ENCODE measurements around the gene PIR. TPM values are rescaled to one million over a fixed set of nuclear protein-coding genes. Genes with fewer than 3 reads are reported as not detected.

Gene PIR
- polyA plus RNA-seq, 4 donors = 3.3 to 5.6 (median 4.5) TPM

DNA sequence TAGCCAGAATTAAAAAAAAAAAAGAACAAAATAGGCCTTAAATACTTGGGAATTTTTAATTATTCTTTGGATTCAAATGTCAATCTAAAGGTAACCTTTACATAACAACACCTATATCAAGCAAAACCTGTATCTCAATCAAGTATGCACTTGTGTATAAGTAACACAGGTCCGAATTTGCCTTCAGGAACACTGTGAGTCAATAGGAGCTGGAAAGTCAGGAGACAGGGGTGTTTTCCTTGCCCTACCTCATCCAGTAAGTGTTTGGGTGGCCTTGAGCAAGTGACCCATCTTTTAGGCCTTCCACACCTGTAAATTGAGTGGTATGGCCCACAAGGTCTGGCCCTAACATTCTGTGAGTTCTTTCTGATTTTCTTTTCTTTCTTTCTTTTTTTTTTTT, 68.1 kb downstream of the PIR start:
- DNase-seq (ENCODE audit: low read depth in 4 of 4, low spot score in 2 of 4) = no peak

DNA sequence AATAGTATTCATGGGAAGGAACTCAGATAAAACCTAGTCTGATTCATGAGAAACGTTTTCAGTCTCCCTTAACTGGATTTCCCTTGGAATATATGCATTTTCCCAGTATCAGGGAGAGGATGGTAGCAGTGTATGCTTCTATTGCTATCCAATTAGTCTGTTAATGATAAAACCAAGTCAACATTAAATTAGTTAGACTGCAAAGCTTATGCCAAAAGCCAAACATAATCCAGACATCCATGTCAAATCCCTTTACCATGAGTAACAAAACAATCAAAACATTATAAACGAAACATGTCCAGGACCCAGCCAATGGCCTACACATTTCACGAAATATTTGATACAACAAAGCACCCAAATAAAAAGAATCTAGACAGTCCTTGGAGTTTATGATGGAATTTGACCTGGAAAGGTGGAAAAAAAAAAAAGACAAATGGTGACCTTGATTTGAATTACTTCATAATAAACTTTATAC, 74.4 kb downstream of the PIR start:
- DNase-seq (ENCODE audit: low read depth in 4 of 4, low spot score in 2 of 4) = no peak

DNA sequence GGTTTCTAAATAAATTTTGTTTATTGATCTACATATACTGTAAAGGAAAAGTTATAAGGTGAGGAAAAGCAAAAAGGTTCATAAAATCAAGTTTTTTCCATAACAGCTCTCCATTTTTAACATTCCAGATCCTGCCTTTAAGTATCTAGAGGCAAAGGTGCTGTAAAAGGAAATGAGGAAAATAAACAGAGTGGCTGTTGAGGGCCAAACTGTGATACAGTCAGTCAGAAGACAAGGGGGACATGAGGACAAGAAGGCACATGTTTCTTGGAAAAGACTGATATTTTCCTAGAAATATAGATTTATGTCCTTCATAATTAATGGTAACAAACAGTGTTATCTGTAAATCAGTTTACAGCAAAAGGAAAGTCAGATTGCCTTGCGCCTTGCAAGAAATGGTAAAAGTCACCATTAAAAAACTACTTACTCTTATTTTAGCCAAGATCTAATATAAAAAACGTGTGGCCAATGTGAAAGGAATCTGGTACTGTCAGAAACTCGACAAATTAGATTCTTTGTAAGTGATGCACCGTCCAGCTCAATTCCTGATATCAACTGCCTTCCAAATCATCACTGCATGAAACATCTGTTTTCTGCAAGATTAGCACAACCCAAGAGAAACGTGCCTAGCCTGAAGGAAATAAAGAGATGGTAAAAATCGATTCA, 75.0 kb downstream of the PIR start:
- DNase-seq (ENCODE audit: low read depth in 4 of 4, low spot score in 2 of 4) = no peak

DNA sequence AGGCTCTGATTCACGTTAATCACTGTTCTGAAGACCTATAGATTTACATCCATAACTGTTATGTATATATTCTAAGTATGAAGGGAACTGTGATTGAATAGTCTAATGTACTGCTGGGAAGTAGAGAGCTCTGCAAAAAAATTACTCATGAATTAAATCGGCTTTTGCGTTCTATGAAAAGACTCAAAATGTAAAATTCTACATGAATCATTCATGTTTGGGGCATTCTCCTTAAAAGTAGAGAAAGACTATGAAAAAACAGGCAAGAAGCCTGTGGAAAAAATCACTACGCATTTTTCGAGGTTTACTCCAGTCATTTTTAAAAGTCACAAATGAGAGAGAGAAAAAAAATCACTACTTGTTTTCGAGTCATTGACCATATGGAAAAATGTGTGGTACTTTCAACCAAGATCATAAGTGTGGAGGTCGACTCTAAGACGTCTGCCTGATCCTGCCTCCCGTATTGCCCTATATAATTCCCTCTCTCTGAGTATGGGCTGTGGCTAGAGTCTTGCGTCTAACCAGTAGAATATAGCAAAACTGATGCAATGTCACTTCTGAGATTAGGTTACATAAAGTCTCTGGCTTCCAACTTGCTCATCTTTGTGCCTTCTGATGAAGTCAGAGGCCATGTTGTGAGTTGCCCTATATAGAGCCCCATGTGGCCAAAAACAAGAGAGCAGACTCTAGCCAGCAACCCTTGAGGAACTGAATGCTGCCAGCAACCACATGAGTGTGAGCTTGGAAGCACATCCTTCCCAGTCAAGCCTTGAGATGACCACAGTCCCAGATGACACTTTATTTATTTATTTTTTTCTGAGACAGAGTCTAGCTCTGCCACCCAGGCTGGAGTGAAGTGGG, 76.8 kb downstream of the PIR start:
- DNase-seq (ENCODE audit: low read depth in 4 of 4, low spot score in 2 of 4) = no peak

DNA sequence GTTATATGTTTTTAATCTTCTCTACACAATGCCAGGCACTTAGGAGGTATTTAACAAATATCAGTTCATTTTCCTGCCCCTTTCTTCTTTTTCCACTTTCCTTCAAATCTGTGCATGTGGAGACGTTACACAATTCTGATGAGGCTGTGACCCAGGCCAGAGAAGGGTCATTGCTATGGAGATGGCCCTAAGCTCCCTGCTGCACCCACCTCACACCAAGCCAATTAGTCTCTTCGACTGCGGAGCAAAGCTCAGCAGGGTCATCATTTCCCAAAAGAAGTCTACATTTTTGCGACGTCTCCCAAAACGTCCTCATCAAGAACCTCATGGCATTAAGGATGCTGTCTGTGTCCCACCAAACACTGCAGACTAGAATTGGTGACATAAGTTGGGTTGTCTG, 80.0 kb downstream of the PIR start:
- no peak for DNase-seq (ENCODE audit: low read depth in 4 of 4, low spot score in 2 of 4)

DNA sequence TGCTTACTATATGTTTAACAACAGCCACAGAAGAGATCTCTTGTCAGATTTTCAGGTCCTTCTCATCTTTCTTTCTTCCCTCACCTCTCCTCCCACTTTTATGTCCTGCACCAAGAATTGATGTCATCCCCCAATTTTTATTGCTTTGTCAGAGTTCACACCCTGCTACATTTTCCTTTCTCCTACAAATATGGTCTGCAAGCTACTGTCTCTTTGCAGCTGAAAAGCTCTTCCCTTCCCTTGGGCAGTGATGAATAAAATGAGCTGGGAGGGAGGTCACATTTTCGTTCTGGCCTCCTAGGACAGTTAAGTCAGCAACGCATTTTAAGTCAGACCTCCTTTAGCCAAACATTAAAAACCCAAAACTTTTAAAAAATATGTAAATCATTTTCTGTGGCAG, 82.2 kb downstream of the PIR start:
- no peak for DNase-seq (ENCODE audit: low read depth in 4 of 4, low spot score in 2 of 4)

DNA sequence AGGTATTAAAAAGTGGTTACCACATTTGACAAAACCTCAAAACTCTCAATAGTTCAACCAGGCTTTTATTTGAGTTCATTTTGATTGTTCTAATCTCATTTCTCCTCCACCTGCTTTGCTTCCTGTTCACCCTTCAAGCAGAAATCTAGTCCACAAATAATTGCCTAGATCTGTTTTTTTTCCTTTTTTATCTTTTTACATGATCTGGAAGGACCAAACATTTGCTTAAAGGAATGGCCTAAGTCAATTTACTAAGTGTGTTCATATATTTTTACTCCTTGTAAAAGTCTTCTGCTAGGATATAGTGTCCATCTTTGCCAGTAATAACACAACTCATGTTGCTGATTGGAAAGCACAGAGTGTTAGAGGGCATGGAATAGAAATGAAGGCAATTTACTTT, 82.7 kb downstream of the PIR start:
- no peak for DNase-seq (ENCODE audit: low read depth in 4 of 4, low spot score in 2 of 4)

DNA sequence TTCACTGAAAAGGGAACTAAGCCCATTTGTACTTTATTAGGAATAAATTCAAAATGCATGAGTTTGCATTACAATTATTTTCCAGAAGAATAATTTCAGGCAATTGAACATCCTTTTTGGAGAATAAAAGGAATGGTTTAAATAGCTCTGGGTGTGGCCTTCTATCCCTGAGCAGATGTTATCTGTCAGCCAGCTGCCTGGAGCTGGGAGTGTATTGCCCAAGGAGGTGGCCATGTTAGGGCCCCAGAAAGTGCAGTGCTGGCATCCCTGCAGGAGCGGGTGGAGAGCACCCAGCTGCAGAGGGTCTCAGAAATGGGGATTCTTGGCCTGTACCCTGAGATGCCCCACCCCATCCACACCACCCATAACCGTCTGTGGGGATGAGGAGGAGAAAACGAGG, 87.3 kb downstream of the PIR start:
- no peak for DNase-seq (ENCODE audit: low read depth in 4 of 4, low spot score in 2 of 4)

DNA sequence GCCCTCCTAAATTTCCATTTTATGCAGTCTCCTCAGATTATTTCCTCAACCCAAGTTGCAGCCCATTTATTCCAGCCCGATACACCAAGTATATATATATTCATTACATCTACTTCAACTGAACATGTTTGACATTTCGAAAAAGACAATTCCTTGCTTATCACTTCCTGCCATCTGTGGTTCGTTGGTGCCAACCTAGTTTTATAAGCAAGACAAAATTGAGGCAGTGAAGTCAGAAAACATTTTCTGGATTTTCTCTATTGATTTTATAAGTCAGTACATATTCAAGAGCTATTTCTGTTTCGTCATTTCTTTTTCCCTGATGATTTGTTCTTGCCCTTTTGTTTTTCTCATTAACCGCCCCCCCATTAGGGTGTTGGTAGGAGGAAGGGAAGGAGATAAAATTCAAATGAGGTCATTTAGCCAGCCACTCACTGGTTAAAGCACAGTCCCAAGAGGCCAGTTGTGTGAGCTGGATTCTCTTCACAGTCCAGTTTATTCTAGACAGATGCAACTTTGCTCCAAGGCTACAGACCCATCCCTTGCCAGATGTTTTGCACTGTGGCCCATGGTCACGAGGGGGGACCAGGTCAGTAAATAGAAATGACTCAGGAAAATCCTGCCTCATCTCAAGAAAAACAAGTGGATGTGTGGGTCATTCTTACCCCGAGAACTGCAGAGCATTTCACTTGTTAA, 88.6 kb downstream of the PIR start:
- no peak for DNase-seq (ENCODE audit: low read depth in 4 of 4, low spot score in 2 of 4)

DNA sequence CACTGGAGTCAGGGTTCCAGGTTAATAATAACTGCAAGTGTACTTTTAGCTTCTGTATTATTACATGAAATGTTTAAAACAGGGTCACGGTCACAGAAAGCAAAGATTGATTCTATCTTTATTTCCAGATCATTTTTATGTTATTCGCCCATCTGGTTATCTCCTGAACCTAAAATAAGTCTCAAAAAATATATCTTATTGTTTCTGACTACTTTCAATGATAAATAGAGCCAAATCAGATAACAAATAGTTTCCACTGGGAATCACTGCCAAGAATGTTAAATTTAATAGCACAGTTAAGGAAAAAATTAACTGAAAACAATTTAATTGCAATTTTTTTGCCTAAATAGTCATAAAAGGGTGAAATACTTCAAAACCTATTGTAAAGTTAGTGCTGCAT, 91.8 kb downstream of the PIR start:
- DNase-seq (ENCODE audit: low read depth in 4 of 4, low spot score in 2 of 4) = no peak

DNA sequence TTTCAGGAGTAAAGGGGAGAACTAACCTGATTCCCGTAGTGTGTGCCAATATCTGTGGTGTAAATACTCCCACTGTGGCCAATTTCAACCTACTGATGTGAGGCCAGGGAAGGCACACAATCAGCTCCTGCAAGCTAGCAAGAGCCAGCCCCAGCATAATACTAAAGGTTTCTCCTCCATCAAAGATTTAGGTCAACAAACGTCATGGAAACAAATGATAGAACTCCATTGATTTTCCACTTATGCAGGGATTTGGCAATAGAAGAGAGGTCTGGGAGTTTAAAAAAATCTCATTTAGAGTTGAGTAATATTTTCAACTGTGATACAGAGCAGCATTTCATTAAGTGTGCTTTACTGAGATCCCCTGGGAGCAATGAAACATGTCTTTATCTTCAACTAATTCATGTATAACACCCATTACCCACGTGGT, 93.2 kb downstream of the PIR start:
- DNase-seq (ENCODE audit: low read depth in 4 of 4, low spot score in 2 of 4) = no peak

DNA sequence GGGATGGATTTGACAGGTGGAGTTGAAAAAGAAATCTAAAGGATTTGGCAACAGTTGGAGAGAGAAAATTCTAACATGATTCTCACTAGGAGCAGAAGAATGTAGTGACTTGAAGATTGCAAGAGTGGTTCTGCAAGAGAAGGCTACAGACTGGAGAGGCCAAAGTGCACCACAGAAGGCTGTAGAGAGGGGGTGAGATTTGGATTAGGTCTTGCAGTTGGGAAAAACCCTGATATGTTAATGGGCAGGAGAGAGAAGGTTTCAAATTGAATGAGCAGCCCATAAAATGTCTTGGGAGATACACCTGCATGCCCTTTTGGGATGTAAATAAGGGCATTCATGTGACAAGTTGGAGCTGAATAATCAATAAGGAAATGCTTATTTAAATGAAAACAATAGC, 94.3 kb downstream of the PIR start:
- DNase-seq (ENCODE audit: low read depth in 4 of 4, low spot score in 2 of 4) = no peak

DNA sequence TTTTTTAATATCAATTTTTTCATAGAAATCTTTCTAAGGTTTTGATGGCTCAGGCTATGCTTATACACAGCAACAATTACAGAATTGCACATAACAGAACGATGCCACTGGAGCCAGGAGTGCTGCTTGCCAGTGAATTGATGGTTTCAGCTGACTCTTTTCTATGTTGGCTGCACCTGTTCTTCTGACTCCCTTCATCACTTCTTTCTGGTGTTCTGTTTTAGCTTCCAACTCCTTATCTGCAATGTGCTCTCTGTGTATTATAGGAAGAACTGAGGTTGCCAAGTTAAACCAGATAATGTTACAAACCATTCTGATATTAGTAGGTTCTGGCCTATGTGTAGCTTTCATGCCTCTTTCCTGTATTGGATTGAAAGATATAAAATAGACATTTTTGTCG, 97.3 kb downstream of the PIR start:
- DNase-seq (ENCODE audit: low read depth in 4 of 4, low spot score in 2 of 4) = no peak

DNA sequence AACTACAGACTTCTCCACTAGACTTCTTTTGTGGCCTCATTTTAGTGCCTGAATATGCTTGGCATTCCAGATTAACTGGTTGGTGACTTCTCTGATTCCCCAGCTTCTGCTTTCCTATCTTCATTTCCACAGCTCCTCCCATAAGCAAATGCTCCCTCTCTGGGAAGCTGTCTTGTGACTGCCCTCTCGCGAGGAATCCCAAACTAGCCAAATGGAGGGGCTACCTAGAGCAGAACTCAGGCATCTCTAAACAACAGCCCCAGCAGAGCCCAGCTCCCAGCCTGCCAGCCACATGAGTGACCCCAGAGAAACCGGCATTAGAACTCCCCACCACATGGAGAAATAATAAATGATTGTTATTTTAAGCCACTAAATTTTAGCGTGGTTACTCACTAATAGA, 101.3 kb downstream of the PIR start:
- DNase-seq (ENCODE audit: low read depth in 4 of 4, low spot score in 2 of 4) = no peak

DNA sequence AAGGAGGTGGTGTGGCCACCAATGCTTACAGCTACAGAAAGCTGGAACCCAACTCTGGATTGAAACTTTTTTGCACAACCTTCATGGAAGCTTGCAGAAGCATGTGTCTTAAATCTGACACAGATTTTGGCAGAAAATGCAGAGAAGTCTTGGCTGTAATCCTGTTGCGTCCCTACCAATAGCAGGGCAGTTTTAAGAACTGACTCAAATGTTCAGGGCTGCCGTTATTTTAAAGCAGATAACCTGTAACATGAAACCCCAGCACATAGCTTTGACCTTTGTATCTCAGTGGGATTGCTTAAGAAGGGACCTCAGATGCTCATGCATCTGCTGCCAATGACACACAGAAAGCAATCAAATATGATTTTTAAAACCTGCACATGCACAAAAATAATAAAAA, 108.8 kb downstream of the PIR start, which contains the start of gene VEGFD:
VEGFD (minus strand) TSS at position 110 of the 400 bp plus-strand sequence. CDS start 467 bp downstream, outside the sequence.
- DNase-seq (ENCODE audit: low read depth in 4 of 4, low spot score in 2 of 4) = peak in 1 of 4 donors; percentile 8

DNA sequence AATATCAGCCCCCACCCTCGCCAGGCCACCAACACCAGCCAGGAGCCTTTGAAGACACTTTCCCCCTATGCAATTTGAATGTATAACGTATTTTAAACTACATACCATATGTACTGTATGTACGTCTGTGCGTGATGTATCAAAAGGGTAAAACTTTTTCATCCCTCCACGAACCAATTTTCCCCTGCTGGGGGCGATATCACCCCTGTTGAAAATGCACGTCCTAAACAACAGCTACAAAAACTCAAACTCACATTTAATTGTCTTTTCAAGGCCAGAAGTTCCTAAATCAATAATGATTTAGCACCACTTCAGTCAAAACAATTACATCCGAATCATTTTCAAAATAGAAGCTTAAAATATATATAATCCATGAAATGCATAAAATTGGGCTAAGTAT, 110.3 kb downstream of the PIR start:
- DNase-seq (ENCODE audit: low read depth in 4 of 4, low spot score in 2 of 4) = no peak

DNA sequence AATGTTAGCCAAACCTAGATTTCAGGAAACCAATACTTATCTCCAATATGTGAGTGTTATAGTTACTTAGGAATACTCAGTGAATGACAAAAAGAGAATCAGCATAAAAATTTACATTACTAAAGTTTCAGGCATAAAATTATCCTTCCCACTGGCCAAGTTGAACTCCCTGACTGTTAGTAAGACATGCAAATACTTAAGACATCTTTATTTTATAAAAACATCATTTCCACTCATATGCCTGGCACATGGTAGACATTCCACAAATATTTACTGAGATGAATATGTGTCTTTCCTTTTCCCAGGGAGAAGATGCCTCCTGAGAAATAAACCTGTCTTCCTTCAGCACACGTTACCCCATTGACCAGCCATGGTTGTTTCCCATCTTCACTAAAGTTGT, 116.2 kb downstream of the PIR start:
- DNase-seq (ENCODE audit: low read depth in 4 of 4, low spot score in 2 of 4) = no peak

DNA sequence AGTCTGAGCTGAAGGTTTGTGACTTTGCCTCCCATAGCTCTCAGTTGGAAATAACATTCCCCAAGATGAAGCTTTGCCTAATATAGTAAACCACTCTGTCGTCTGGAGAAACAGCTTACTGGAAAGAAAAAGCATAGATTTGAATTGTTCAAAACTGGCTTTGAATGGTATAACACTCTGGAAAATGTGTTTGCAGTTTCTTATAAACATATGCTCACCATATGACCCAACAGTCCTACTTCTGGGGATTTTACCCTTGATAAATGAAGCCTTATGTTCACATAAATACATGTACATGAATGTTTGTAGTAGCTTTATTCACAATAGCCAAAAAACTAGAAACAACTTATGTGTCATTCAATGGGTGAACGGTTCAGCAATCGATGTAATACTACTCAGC, 119.2 kb downstream of the PIR start:
- no peak for DNase-seq (ENCODE audit: low read depth in 4 of 4, low spot score in 2 of 4)

DNA sequence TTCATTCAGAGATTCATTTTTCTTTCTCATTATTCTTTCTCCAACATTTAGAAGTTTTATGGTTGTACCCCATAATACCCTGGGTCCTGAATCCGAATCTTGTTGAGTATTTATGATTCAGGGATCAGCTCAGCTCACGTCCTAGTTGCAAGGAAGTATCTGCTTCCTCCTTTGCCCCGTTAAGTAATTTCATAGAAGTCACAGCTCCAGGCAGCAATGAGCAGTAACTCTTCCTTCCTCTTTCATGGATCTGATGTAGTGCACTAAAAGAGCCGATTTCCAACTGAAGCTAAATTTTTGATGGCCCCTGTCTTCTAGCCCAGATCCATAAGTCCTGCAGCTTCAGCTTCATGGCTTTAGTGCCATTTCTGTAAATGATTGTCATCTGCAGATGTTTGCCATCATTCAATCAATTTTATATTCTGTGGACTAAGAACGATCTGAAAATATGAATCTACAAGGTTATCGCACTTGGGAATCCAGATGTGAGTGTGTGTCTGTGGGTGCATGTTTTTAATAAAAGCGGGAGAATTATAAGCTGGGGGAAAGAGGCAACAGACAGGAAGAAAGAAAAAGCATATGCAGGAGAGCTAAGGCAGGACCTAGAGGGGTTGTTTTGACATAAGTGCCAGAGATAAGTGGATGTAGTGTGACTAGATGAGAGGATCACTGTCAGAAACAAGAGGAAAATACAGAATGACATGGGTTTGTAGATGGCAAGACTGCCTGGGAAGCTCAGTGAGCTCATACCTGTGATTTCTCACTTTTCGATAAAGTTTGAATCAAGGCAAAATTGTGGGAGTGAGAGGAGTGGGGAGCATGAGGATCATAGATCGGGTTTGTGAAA, 126.4 kb downstream of the PIR start:
- no peak for DNase-seq (ENCODE audit: low read depth in 4 of 4, low spot score in 2 of 4)

DNA sequence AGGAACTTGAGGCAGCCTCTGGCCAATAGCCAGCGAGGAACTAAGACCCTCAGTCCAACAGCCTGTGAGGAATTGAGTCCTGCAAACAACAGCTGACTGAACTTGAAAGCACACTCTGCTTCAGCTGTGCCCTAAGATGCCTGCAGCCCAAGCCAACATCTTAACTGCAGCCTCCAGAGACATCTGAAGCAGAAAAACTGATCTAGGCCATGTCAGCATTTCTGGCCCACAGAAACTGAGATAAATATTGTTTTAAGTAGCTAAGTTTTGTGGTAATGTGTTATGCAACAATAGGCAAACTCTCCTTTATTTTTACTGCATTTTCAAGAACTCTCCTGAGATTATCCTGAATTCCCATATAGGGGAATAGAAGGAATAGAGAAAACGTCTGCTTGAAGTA, 133.4 kb downstream of the PIR start:
- no peak for DNase-seq (ENCODE audit: low read depth in 4 of 4, low spot score in 2 of 4)
